ENCODE data around the gene NDUFV3.
"Not testable (repeated sequence)": the region's sequence is repeated elsewhere in the genome, so short reads cannot be mapped to it uniquely, and the experiment has no call there.

Gene NDUFV3

GRCh38 chr21:42892931-42893755 lies at the start of gene NDUFV3:
Gene NDUFV3, plus strand, starts transcription at chr21:42893309. Its CDS starts 25 bp downstream, at chr21:42893334.
- Histone ChIP-seq H3K4me1 (ENCODE audit: insufficient read depth, low read length) (no peaks in the 10 kb centered on the region; the same call in 1 of the 2 replicates), H3K27me3 (ENCODE audit: insufficient read depth, low read length) (no peaks in the 10 kb centered on the region), H3K4me3 (ENCODE audit: low read length) (peak within 1 kb of the TSS; percentile 97), H3K36me3 (ENCODE audit: insufficient read depth, low read depth, low read length) (peaks cover 22% of the 10 kb centered on the region), H3K9ac (ENCODE audit: low read depth, low read length) (peak within 1 kb of the TSS; percentile 89; the same call in 1 of the 2 replicates), H3K27ac (ENCODE audit: low read length) (peak within 1 kb of the TSS; percentile 92), H3K9me3 (ENCODE audit: insufficient read depth, low read depth, low read length) (no peaks in the 10 kb centered on the region)

- Histone ChIP-seq H3K9me3 (ENCODE audit: insufficient read depth, low read depth, low read length) (no peaks in the 10 kb centered on the region), H3K27ac (ENCODE audit: low read length) (no peak overlapping the region), H3K9ac (ENCODE audit: low read depth, low read length) (no peak overlapping the region), H3K27me3 (ENCODE audit: insufficient read depth, low read length) (no peaks in the 10 kb centered on the region), H3K4me3 (ENCODE audit: low read length) (no peak overlapping the region), H3K4me1 (ENCODE audit: insufficient read depth, low read length) (no peaks in the 10 kb centered on the region), H3K36me3 (ENCODE audit: insufficient read depth, low read depth, low read length) (peaks cover 89% of the 10 kb centered on the region)
These were observed 48.5 kb upstream of the NDUFV3 start for GRCh38 chr21:42844411-42845113.

- H3K27me3 ChIP-seq (ENCODE audit: insufficient read depth, low read length) = no peaks in the 10 kb centered on the region
- no peaks in the 10 kb centered on the region for H3K4me1 ChIP-seq (ENCODE audit: insufficient read depth, low read length)
- peaks cover 90% of the 10 kb centered on the region for H3K36me3 ChIP-seq (ENCODE audit: insufficient read depth, low read depth, low read length)
- H3K9ac ChIP-seq (ENCODE audit: low read depth, low read length) = no peak overlapping the region
- H3K4me3 ChIP-seq (ENCODE audit: low read length) = no peak overlapping the region
- no peaks in the 10 kb centered on the region for H3K9me3 ChIP-seq (ENCODE audit: insufficient read depth, low read depth, low read length)
- no peak overlapping the region for H3K27ac ChIP-seq (ENCODE audit: low read length)
These were observed 47.7 kb upstream of the NDUFV3 start for GRCh38 chr21:42845296-42845965.

GRCh38 chr21:42846221-42846620 lies 46.9 kb upstream of the NDUFV3 start:
- Histone ChIP-seq H3K27me3 (ENCODE audit: insufficient read depth, low read length) (no peaks in the 10 kb centered on the region), H3K27ac (ENCODE audit: low read length) (no peak overlapping the region), H3K4me1 (ENCODE audit: insufficient read depth, low read length) (no peaks in the 10 kb centered on the region), H3K4me3 (ENCODE audit: low read length) (no peak overlapping the region), H3K36me3 (ENCODE audit: insufficient read depth, low read depth, low read length) (peaks cover 90% of the 10 kb centered on the region), H3K9ac (ENCODE audit: low read depth, low read length) (no peak overlapping the region), H3K9me3 (ENCODE audit: insufficient read depth, low read depth, low read length) (no peaks in the 10 kb centered on the region)

GRCh38 chr21:42847051-42847707 lies 45.9 kb upstream of the NDUFV3 start:
- H3K36me3 ChIP-seq (ENCODE audit: insufficient read depth, low read depth, low read length) = peaks cover 92% of the 10 kb centered on the region

GRCh38 chr21:42847726-42848125 lies 45.4 kb upstream of the NDUFV3 start:
- H3K4me1 ChIP-seq (ENCODE audit: insufficient read depth, low read length) = no peaks in the 10 kb centered on the region
- H3K27ac ChIP-seq (ENCODE audit: low read length) = no peak overlapping the region

More at GRCh38 chr21:42847051-42847707, 45.9 kb upstream of the NDUFV3 start:
- no peaks in the 10 kb centered on the region for H3K27me3 ChIP-seq (ENCODE audit: insufficient read depth, low read length)
- no peak overlapping the region for H3K27ac ChIP-seq (ENCODE audit: low read length)
- H3K9me3 ChIP-seq (ENCODE audit: insufficient read depth, low read depth, low read length) = no peaks in the 10 kb centered on the region
- H3K4me1 ChIP-seq (ENCODE audit: insufficient read depth, low read length) = no peaks in the 10 kb centered on the region
- no peak overlapping the region for H3K9ac ChIP-seq (ENCODE audit: low read depth, low read length)
- no peak overlapping the region for H3K4me3 ChIP-seq (ENCODE audit: low read length)

GRCh38 chr21:42848144-42848931 lies 44.8 kb upstream of the NDUFV3 start:
- H3K4me3 ChIP-seq (ENCODE audit: low read length); H3K4me1 ChIP-seq (ENCODE audit: insufficient read depth, low read length); H3K9me3 ChIP-seq (ENCODE audit: insufficient read depth, low read depth, low read length); H3K9ac ChIP-seq (ENCODE audit: low read depth, low read length); H3K27ac ChIP-seq (ENCODE audit: low read length); H3K27me3 ChIP-seq (ENCODE audit: insufficient read depth, low read length): not testable (repeated sequence)
- peaks cover 93% of the 10 kb centered on the region for H3K36me3 ChIP-seq (ENCODE audit: insufficient read depth, low read depth, low read length)

More at GRCh38 chr21:42847726-42848125, 45.4 kb upstream of the NDUFV3 start:
- Histone ChIP-seq H3K9me3 (ENCODE audit: insufficient read depth, low read depth, low read length) (no peaks in the 10 kb centered on the region), H3K4me3 (ENCODE audit: low read length) (no peak overlapping the region), H3K9ac (ENCODE audit: low read depth, low read length) (no peak overlapping the region), H3K36me3 (ENCODE audit: insufficient read depth, low read depth, low read length) (peaks cover 92% of the 10 kb centered on the region), H3K27me3 (ENCODE audit: insufficient read depth, low read length) (no peaks in the 10 kb centered on the region)

- H3K4me3 ChIP-seq (ENCODE audit: low read length) = no peak overlapping the region
- H3K36me3 ChIP-seq (ENCODE audit: insufficient read depth, low read depth, low read length) = peaks cover 95% of the 10 kb centered on the region
- H3K27ac ChIP-seq (ENCODE audit: low read length) = no peak overlapping the region
- no peaks in the 10 kb centered on the region for H3K9me3 ChIP-seq (ENCODE audit: insufficient read depth, low read depth, low read length)
- no peak overlapping the region for H3K9ac ChIP-seq (ENCODE audit: low read depth, low read length)
- H3K27me3 ChIP-seq (ENCODE audit: insufficient read depth, low read length) = no peaks in the 10 kb centered on the region
- no peaks in the 10 kb centered on the region for H3K4me1 ChIP-seq (ENCODE audit: insufficient read depth, low read length)
These were observed 44.0 kb upstream of the NDUFV3 start for GRCh38 chr21:42848932-42849758.

GRCh38 chr21:42849759-42850412 lies 43.2 kb upstream of the NDUFV3 start:
- Histone ChIP-seq H3K36me3 (ENCODE audit: insufficient read depth, low read depth, low read length) (peaks cover 95% of the 10 kb centered on the region), H3K27ac (ENCODE audit: low read length) (no peak overlapping the region), H3K9ac (ENCODE audit: low read depth, low read length) (no peak overlapping the region), H3K9me3 (ENCODE audit: insufficient read depth, low read depth, low read length) (no peaks in the 10 kb centered on the region), H3K4me3 (ENCODE audit: low read length) (no peak overlapping the region), H3K27me3 (ENCODE audit: insufficient read depth, low read length) (no peaks in the 10 kb centered on the region), H3K4me1 (ENCODE audit: insufficient read depth, low read length) (no peaks in the 10 kb centered on the region)

- H3K36me3 ChIP-seq (ENCODE audit: insufficient read depth, low read depth, low read length) = peaks cover 95% of the 10 kb centered on the region
These were observed 42.6 kb upstream of the NDUFV3 start for GRCh38 chr21:42850463-42850862.

More at GRCh38 chr21:42850463-42850862, 42.6 kb upstream of the NDUFV3 start:
- Histone ChIP-seq H3K4me3 (ENCODE audit: low read length) (no peak overlapping the region), H3K27ac (ENCODE audit: low read length) (no peak overlapping the region), H3K4me1 (ENCODE audit: insufficient read depth, low read length) (no peaks in the 10 kb centered on the region), H3K9ac (ENCODE audit: low read depth, low read length) (no peak overlapping the region), H3K9me3 (ENCODE audit: insufficient read depth, low read depth, low read length) (no peaks in the 10 kb centered on the region), H3K27me3 (ENCODE audit: insufficient read depth, low read length) (no peaks in the 10 kb centered on the region)
